Measurements from ENCODE around the gene RNF148.
"Not testable (repeated sequence)": the region's sequence is repeated elsewhere in the genome, so short reads cannot be mapped to it uniquely, and the experiment has no call there.

The RNF148 gene

DNA sequence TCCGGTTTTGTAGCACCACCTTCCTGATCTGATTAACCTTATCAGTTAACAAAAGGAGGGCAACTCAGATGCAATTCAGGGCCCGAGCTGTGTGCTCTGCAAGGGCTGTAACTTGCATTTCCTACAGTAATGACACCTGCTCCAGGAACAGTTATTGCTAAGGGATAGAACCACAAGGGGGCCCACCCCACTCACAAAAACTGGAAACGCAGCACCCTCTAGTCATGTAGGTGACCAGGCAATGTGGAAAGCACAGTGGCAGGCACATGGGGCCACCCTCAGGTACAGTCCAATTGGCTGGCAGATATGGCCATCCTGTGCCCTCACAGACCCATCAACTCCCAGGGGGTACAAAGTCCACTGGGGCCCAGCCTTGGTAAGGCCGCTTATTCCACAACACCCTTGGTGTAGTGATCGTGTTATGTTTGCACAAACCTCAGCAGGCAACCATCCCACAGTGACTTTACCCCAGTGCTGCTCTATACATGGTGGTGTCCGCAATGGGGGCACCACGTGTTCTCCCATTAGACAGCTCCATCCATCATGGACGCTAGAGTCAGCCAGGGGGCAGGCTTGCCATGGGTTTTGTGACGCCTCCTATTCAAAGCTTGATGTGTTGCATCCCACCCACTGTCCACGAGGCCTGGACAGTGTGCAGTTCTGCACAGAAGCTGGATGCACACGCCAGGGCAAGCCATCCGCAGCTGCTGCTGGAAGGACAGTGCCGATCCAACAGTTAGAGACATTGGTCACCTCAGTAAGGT, 13.2 kb downstream of the RNF148 start:
- Histone ChIP-seq H3K4me3 (ENCODE audit: low read depth, low read length) (no peak overlapping the region), H3K27me3 (ENCODE audit: insufficient read depth, low read depth, severe bottlenecking) (no peaks in the 10 kb centered on the region), H3K27ac (no peak overlapping the region), H3K9me3 (ENCODE audit: severe bottlenecking) (no peaks in the 10 kb centered on the region), H3K36me3 (no peaks in the 10 kb centered on the region)
- no peak for DNase-seq
- TF ChIP-seq, protein P1, sequence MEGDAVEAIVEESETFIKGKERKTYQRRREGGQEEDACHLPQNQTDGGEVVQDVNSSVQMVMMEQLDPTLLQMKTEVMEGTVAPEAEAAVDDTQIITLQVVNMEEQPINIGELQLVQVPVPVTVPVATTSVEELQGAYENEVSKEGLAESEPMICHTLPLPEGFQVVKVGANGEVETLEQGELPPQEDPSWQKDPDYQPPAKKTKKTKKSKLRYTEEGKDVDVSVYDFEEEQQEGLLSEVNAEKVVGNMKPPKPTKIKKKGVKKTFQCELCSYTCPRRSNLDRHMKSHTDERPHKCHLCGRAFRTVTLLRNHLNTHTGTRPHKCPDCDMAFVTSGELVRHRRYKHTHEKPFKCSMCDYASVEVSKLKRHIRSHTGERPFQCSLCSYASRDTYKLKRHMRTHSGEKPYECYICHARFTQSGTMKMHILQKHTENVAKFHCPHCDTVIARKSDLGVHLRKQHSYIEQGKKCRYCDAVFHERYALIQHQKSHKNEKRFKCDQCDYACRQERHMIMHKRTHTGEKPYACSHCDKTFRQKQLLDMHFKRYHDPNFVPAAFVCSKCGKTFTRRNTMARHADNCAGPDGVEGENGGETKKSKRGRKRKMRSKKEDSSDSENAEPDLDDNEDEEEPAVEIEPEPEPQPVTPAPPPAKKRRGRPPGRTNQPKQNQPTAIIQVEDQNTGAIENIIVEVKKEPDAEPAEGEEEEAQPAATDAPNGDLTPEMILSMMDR (IDR thresholded peaks at IDR 0.05; ENCODE audit: low read depth, low read length) = peak; percentile 30; the same call in 1 of the 2 replicates

DNA sequence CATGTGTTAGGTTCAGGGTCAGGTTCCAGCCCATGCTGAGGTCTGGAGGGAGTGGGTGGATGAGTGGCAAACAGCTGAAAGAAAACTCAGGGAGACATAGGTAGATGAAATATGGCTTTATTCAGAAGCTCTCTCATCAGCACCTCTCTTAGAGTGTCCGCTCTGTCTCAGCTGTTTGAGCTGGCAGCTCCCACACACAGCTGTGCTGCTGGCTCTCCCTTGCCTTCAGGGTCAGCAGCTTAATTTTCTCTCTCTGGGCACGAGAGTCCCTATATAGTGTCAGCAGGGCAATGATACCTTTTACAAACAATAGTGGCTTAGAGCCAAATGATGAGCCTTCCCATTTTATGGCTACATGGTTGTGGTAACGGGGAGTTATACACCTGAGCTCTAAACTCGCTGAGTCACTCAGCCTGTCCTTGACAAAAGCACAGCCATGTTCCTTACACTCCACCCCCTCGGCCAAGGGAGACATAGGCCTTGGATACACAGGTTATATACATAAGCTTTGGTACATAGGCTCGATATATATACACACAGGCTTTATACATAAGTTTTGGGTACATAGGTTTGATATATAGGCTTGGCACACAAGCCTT, 14.2 kb downstream of the RNF148 start:
- no peaks in the 10 kb centered on the region for H3K27me3 ChIP-seq (ENCODE audit: insufficient read depth, low read depth, severe bottlenecking)
- no peaks in the 10 kb centered on the region for H3K36me3 ChIP-seq
- H3K27ac ChIP-seq = no peak overlapping the region
- no peak overlapping the region for H3K4me3 ChIP-seq (ENCODE audit: low read depth, low read length)
- TF ChIP-seq, protein P1 (IDR thresholded peaks at IDR 0.05; ENCODE audit: low read depth, low read length) = no peak
- no peaks in the 10 kb centered on the region for H3K9me3 ChIP-seq (ENCODE audit: severe bottlenecking)
- no peak for DNase-seq

DNA sequence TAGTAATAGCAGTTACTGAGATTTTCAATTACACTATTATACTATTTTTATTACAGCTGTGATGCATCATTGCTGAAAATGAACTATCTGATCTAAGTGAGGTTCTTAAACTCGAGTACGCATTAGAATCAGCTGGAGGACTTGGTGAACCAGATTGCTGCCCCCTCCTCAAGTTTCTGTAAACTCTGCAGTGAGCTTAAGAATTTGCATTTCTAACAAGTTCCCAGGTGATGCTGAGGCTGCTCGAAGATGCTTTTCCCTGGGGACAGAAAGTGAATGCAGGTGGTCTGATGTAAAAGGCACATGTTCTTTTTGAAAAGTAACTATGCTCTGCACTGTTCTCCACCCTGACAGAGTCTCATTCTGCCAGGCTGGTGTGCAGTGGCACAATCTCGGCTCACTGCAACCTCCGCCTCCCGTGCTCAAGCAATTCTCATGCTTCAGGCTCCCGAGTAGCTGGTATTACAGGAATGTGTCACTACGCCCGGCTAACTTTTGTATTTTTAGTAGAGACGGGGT, 16.3 kb downstream of the RNF148 start:
- Histone ChIP-seq H3K36me3 (no peaks in the 10 kb centered on the region), H3K27me3 (ENCODE audit: insufficient read depth, low read depth, severe bottlenecking) (no peaks in the 10 kb centered on the region), H3K4me3 (ENCODE audit: low read depth, low read length) (no peak overlapping the region), H3K9me3 (ENCODE audit: severe bottlenecking) (no peaks in the 10 kb centered on the region), H3K27ac (no peak overlapping the region)
- TF ChIP-seq, protein P1 (IDR thresholded peaks at IDR 0.05; ENCODE audit: low read depth, low read length) = no peak
- no peak for DNase-seq

- Histone ChIP-seq H3K27me3 (ENCODE audit: insufficient read depth, low read depth, severe bottlenecking) (no peaks in the 10 kb centered on the region), H3K27ac (no peak overlapping the region), H3K4me3 (ENCODE audit: low read depth, low read length) (no peak overlapping the region), H3K9me3 (ENCODE audit: severe bottlenecking) (no peaks in the 10 kb centered on the region), H3K36me3 (no peaks in the 10 kb centered on the region)
- TF ChIP-seq, protein P1 (IDR thresholded peaks at IDR 0.05; ENCODE audit: low read depth, low read length) = no peak
- DNase-seq = no peak
These were observed 18.2 kb downstream of the RNF148 start for GRCh38 chr7:122684504-122684903.

- Histone ChIP-seq H3K4me3 (ENCODE audit: low read depth, low read length) (no peak overlapping the region), H3K27me3 (ENCODE audit: insufficient read depth, low read depth, severe bottlenecking) (no peaks in the 10 kb centered on the region), H3K36me3 (no peaks in the 10 kb centered on the region), H3K9me3 (ENCODE audit: severe bottlenecking) (no peaks in the 10 kb centered on the region), H3K27ac (no peak overlapping the region)
- no peak for DNase-seq
- TF ChIP-seq, protein P1 (IDR thresholded peaks at IDR 0.05; ENCODE audit: low read depth, low read length) = no peak
These were observed 19.7 kb downstream of the RNF148 start for GRCh38 chr7:122682815-122683550.

GRCh38 chr7:122681186-122681585, 21.5 kb downstream of the RNF148 start:
- not testable (repeated sequence) for H3K27ac ChIP-seq; H3K27me3 ChIP-seq (ENCODE audit: insufficient read depth, low read depth, severe bottlenecking); H3K9me3 ChIP-seq (ENCODE audit: severe bottlenecking); H3K36me3 ChIP-seq; DNase-seq; H3K4me3 ChIP-seq (ENCODE audit: low read depth, low read length)

Data from WERI-Rb-1 (cell line).